ENCODE data around the gene NTN1. TPM values are rescaled to one million over a fixed set of nuclear protein-coding genes. Genes with fewer than 3 reads are reported as not detected.

The NTN1 gene
- total and polyA plus RNA-seq, 2 of the 4 experiments (the other 2 are of a cell fraction) = under 0.01 to 0.07 TPM

DNA sequence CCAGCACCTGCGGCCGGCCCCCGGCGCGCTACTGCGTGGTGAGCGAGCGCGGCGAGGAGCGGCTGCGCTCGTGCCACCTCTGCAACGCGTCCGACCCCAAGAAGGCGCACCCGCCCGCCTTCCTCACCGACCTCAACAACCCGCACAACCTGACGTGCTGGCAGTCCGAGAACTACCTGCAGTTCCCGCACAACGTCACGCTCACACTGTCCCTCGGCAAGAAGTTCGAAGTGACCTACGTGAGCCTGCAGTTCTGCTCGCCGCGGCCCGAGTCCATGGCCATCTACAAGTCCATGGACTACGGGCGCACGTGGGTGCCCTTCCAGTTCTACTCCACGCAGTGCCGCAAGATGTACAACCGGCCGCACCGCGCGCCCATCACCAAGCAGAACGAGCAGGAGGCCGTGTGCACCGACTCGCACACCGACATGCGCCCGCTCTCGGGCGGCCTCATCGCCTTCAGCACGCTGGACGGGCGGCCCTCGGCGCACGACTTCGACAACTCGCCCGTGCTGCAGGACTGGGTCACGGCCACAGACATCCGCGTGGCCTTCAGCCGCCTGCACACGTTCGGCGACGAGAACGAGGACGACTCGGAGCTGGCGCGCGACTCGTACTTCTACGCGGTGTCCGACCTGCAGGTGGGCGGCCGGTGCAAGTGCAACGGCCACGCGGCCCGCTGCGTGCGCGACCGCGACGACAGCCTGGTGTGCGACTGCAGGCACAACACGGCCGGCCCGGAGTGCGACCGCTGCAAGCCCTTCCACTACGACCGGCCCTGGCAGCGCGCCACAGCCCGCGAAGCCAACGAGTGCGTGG, 1.5 kb downstream of the NTN1 start:
- no TSS peak for BruUV-seq (replicated peaks)
- TF ChIP-seq MAFK (IDR thresholded peaks at IDR 0.05; ENCODE audit: low read depth, low read length) = no peak
- TF ChIP-seq RFX5 (IDR thresholded peaks at IDR 0.05; ENCODE audit: low read depth, low read length) = no peak
- TF ChIP-seq MXI1 (IDR thresholded peaks at IDR 0.05; ENCODE audit: borderline replicate concordance, low read depth, low read length) = no peak
- TF ChIP-seq MAZ (IDR thresholded peaks at IDR 0.05; ENCODE audit: borderline replicate concordance, low read depth, low read length) = no peak
- no peak for TF ChIP-seq FOS (IDR thresholded peaks at IDR 0.05; ENCODE audit: low read depth, low read length)
- no peak for TF ChIP-seq BHLHE40 (IDR thresholded peaks at IDR 0.05; ENCODE audit: low read depth, low read length)
- TF ChIP-seq, protein P1, sequence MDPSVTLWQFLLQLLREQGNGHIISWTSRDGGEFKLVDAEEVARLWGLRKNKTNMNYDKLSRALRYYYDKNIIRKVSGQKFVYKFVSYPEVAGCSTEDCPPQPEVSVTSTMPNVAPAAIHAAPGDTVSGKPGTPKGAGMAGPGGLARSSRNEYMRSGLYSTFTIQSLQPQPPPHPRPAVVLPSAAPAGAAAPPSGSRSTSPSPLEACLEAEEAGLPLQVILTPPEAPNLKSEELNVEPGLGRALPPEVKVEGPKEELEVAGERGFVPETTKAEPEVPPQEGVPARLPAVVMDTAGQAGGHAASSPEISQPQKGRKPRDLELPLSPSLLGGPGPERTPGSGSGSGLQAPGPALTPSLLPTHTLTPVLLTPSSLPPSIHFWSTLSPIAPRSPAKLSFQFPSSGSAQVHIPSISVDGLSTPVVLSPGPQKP (IDR thresholded peaks at IDR 0.05; ENCODE audit: borderline replicate concordance, low read depth, low read length) = no peak
- TF ChIP-seq, protein P2, sequence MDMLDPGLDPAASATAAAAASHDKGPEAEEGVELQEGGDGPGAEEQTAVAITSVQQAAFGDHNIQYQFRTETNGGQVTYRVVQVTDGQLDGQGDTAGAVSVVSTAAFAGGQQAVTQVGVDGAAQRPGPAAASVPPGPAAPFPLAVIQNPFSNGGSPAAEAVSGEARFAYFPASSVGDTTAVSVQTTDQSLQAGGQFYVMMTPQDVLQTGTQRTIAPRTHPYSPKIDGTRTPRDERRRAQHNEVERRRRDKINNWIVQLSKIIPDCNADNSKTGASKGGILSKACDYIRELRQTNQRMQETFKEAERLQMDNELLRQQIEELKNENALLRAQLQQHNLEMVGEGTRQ (IDR thresholded peaks at IDR 0.05; ENCODE audit: low read depth, low read length) = no peak
- TF ChIP-seq CEBPB (IDR thresholded peaks at IDR 0.05; ENCODE audit: low read depth, low read length) = no peak
- no peak for TF ChIP-seq SMC3 (IDR thresholded peaks at IDR 0.05; ENCODE audit: low read depth, low read length)
- no peak for TF ChIP-seq RAD21 (IDR thresholded peaks at IDR 0.05; ENCODE audit: low read length)
- no peak for TF ChIP-seq CHD1 (IDR thresholded peaks at IDR 0.05; ENCODE audit: low read depth, low read length)
- no peak for TF ChIP-seq POLR2A (IDR thresholded peaks at IDR 0.05; ENCODE audit: low read depth, low read length)
- TF ChIP-seq, protein P3, sequence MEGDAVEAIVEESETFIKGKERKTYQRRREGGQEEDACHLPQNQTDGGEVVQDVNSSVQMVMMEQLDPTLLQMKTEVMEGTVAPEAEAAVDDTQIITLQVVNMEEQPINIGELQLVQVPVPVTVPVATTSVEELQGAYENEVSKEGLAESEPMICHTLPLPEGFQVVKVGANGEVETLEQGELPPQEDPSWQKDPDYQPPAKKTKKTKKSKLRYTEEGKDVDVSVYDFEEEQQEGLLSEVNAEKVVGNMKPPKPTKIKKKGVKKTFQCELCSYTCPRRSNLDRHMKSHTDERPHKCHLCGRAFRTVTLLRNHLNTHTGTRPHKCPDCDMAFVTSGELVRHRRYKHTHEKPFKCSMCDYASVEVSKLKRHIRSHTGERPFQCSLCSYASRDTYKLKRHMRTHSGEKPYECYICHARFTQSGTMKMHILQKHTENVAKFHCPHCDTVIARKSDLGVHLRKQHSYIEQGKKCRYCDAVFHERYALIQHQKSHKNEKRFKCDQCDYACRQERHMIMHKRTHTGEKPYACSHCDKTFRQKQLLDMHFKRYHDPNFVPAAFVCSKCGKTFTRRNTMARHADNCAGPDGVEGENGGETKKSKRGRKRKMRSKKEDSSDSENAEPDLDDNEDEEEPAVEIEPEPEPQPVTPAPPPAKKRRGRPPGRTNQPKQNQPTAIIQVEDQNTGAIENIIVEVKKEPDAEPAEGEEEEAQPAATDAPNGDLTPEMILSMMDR (conservative IDR thresholded peaks at IDR 0.05; ENCODE audit: low read depth, low read length) = no peak
- TF ChIP-seq NFE2L2 (IDR thresholded peaks at IDR 0.05; ENCODE audit: low read depth, low read length) = no peak

More for the DNA sequence above, 1.5 kb downstream of the NTN1 start:
- Histone ChIP-seq H3K9me3 (ENCODE audit: control insufficient read depth, insufficient read depth, low read length) (peaks cover 8% of the 10 kb centered on the region; the same call in 1 of the 2 replicates), H3K14ac (replicated peaks; ENCODE audit: low read depth, low read length) (no peak overlapping the region), H2AFZ (replicated peaks; ENCODE audit: low read length, poor library complexity) (peak overlapping the region; percentile 59), H4K8ac (ENCODE audit: low read depth in 2 of 2, low read length in 2 of 2) (no peak overlapping the region), H3K18ac (ENCODE audit: low read depth, low read length) (no peak overlapping the region), H3K9ac (ENCODE audit: low read depth, low read length) (no peak overlapping the region), H3K79me1 (ENCODE audit: low read depth in 1 of 2, low read length in 2 of 2) (no peaks in the 10 kb centered on the region), H3K4ac (ENCODE audit: low read depth, low read length) (no peak overlapping the region), H3K27ac (ENCODE audit: insufficient read depth, low read length) (no peak overlapping the region), H3K27me3 (ENCODE audit: control insufficient read depth, insufficient read depth, low read length) (peaks cover 44% of the 10 kb centered on the region), H4K91ac (ENCODE audit: insufficient read depth, low read depth, low read length) (no peak overlapping the region), H2BK120ac (ENCODE audit: low read depth, low read length) (no peak overlapping the region), H3K56ac (ENCODE audit: extremely low read depth, insufficient read depth, low read length) (no peak overlapping the region), H3K4me3 (ENCODE audit: insufficient read depth, low read depth, low read length) (no peak overlapping the region), H2AK9ac (replicated peaks; ENCODE audit: low read depth, low read length, poor library complexity) (no peak overlapping the region), H2BK20ac (ENCODE audit: low read depth, low read length) (no peak overlapping the region), H4K5ac (ENCODE audit: low read depth, low read length) (no peak overlapping the region), H3K23ac (ENCODE audit: low read depth, low read length) (no peak overlapping the region), H3K4me1 (ENCODE audit: control insufficient read depth, insufficient read depth, low read length) (no peaks in the 10 kb centered on the region), H2BK5ac (ENCODE audit: low read depth, low read length, poor library complexity, severe bottlenecking) (no peak overlapping the region), H4K20me1 (ENCODE audit: insufficient read depth, low read length) (no peaks in the 10 kb centered on the region), H3K4me2 (ENCODE audit: low read depth, low read length) (no peak overlapping the region; the same call in 1 of the 2 replicates), H2BK15ac (ENCODE audit: low read depth, low read length) (no peak overlapping the region), H3K36me3 (ENCODE audit: control insufficient read depth, insufficient read depth, low read length) (no peaks in the 10 kb centered on the region), H3K9me1 (ENCODE audit: insufficient read depth, low read length) (no peaks in the 10 kb centered on the region), H2AK5ac (ENCODE audit: low read depth, low read length) (no peak overlapping the region)
- no peak for ATAC-seq (ENCODE audit: low read depth)
- 4% methylated on average over 74 of the region's 106 CpGs; no CpG with 5 or more reads in 1 of the 2 experiments for WGBS, 2 experiments (ENCODE audit: extremely low coverage in 2 of 2, insufficient read length in 1 of 2)
- in situ Hi-C loops (cut with MboI; ENCODE audit: low sequenced_read_pairs) = no loop called here
- POLR2A ChIA-PET (ENCODE audit: unreplicated experiment) = no interaction called here
- CTCF ChIA-PET = no interaction called here
- dilution Hi-C loops (cut with HindIII; ENCODE audit: low sequenced_read_pairs, unreplicated experiment) = no loop called here
- intact Hi-C loops (cut with micrococcal nuclease) = loop anchor here (10.0 kb wide), 1 partner anchor 272 kb away; no protein-coding TSS in a partner anchor
- no peak for DNase-seq
